NCI-H526 treated with DMSO at 0.1 percent for 48 hours (cell line): ENCODE results near the gene PACS1.

Experiments
- DNase-seq: peaks from one replicate; lab custom pipeline; 2025; lab: John Stamatoyannopoulos, UW

PACS1 gene

GRCh38 chr11:66050581-66051231 lies 19.4 kb upstream of the PACS1 start:
- DNase-seq: no peak

- DNase-seq: no peak
These were observed 18.7 kb upstream of the PACS1 start for GRCh38 chr11:66051371-66051765.

GRCh38 chr11:66051766-66052663 lies 18.1 kb upstream of the PACS1 start, which contains the start of gene SF3B2:
Gene SF3B2, plus strand, starts transcription at chr11:66052364. Its CDS starts 21 bp downstream, at chr11:66052385.
- DNase-seq: peak; percentile 98

GRCh38 chr11:66052664-66052982 lies 17.4 kb upstream of the PACS1 start:
- DNase-seq: no peak

GRCh38 chr11:66055021-66055420 lies 15.1 kb upstream of the PACS1 start:
- DNase-seq: no peak

GRCh38 chr11:66056501-66056900 lies 13.6 kb upstream of the PACS1 start:
- no peak for DNase-seq

- no peak for DNase-seq
These were observed 9.9 kb upstream of the PACS1 start for GRCh38 chr11:66059966-66060680.

- no peak for DNase-seq
These were observed 8.8 kb upstream of the PACS1 start for GRCh38 chr11:66061268-66061667.

GRCh38 chr11:66062408-66062807 lies 7.7 kb upstream of the PACS1 start:
- no peak for DNase-seq

- no peak for DNase-seq
These were observed 6.2 kb upstream of the PACS1 start for GRCh38 chr11:66063900-66064299.

GRCh38 chr11:66064571-66064970 lies 5.5 kb upstream of the PACS1 start:
- DNase-seq: no peak

GRCh38 chr11:66066751-66067150 lies 3.3 kb upstream of the PACS1 start:
- no peak for DNase-seq

GRCh38 chr11:66067640-66068039 lies 2.4 kb upstream of the PACS1 start:
- DNase-seq: no peak

GRCh38 chr11:66068154-66068821 lies 1.8 kb upstream of the PACS1 start:
- DNase-seq: peak; percentile 54

GRCh38 chr11:66068923-66069714 lies 953 bp upstream of the PACS1 start:
- no peak for DNase-seq

GRCh38 chr11:66070604-66071380 lies 720 bp downstream of the PACS1 start:
- DNase-seq: no peak

- no peak for DNase-seq
These were observed 1.3 kb downstream of the PACS1 start for GRCh38 chr11:66071381-66071801.

GRCh38 chr11:66072081-66072480 lies 2.0 kb downstream of the PACS1 start:
- DNase-seq: no peak

GRCh38 chr11:66072518-66072917 lies 2.4 kb downstream of the PACS1 start:
- no peak for DNase-seq

- DNase-seq: no peak
These were observed 3.6 kb downstream of the PACS1 start for GRCh38 chr11:66073669-66074068.

GRCh38 chr11:66075273-66075672 lies 5.2 kb downstream of the PACS1 start:
- no peak for DNase-seq
